CD14-positive monocyte (primary cell): ENCODE results near the gene DCLK1. TPM values are rescaled to one million over a fixed set of nuclear protein-coding genes. Genes with fewer than 3 reads are reported as not detected.

Source experiments
- DNase-seq, 3 donors: peaks; one replicate each; pipeline ENCODE4 v3.0.0-alpha.2; 2011 to 2022
- H2AFZ ChIP-seq: 2 replicates; pipeline ENCODE4 v1.6.0; 2012; ENCODE audit warnings: mild to moderate bottlenecking, low read depth, low read length, inconsistent platforms; ENCODE audit not compliant: insufficient read depth, poor library complexity, severe bottlenecking
- H3K27ac ChIP-seq, 2 donors: 1 replicate in 1 of 2; 2 replicates in 1 of 2; pipeline ENCODE4 v1.5.1; 2012 to 2013; ENCODE audit warnings: low read length in 2 of 2, control low read depth in 1 of 2, inconsistent platforms in 1 of 2, low read depth in 1 of 2, mild to moderate bottlenecking in 1 of 2
- H3K27me3 ChIP-seq, 2 donors: one replicate each; pipeline versions ENCODE4 v1.6.0 to v1.6.1; 2011 to 2013; ENCODE audit warnings: low read length in 2 of 2; ENCODE audit not compliant: control insufficient read depth in 2 of 2, insufficient read depth in 2 of 2
- H3K36me3 ChIP-seq, 2 donors: replicated peaks in 1 of 2; 1 replicate in 1 of 2; 2 replicates in 1 of 2; pipeline versions ENCODE4 v1.5.1 to v1.6.1; 2012 to 2013; ENCODE audit warnings: low read length in 2 of 2, control low read depth in 1 of 2, inconsistent platforms in 1 of 2, mild to moderate bottlenecking in 1 of 2; ENCODE audit not compliant: insufficient read depth in 2 of 2, control insufficient read depth in 1 of 2
- H3K4me1 ChIP-seq, 2 donors: 1 replicate in 1 of 2; 2 replicates in 1 of 2; pipeline versions ENCODE4 v1.5.1 to v1.6.1; 2012 to 2013; ENCODE audit warnings: low read length in 2 of 2, control low read depth in 1 of 2, inconsistent platforms in 1 of 2, mild to moderate bottlenecking in 1 of 2, moderate library complexity in 1 of 2; ENCODE audit not compliant: insufficient read depth in 2 of 2, control insufficient read depth in 1 of 2
- H3K4me2 ChIP-seq: replicated peaks from 2 replicates; pipeline ENCODE3; 2012; ENCODE audit warnings: low read length, moderate library complexity, mild to moderate bottlenecking; ENCODE audit not compliant: poor library complexity, severe bottlenecking; ENCODE audit errors: extremely low read depth
- H3K4me3 ChIP-seq, 3 experiments: fragments of 200-600 bp in 1 of 3; sonication (generic) in 1 of 3; replicated peaks in 1 of 3; 1 replicate in 2 of 3; 2 replicates in 1 of 3; pipeline ENCODE4 v1.5.1; 2011 to 2013; ENCODE audit warnings: low read length in 3 of 3, mild to moderate bottlenecking in 3 of 3, control low read depth in 2 of 3, low read depth in 2 of 3, inconsistent platforms in 1 of 3, moderate library complexity in 1 of 3
- H3K79me2 ChIP-seq: 2 replicates; pipeline ENCODE4 v1.6.0; 2012; ENCODE audit warnings: mild to moderate bottlenecking, control low read depth, inconsistent platforms, low read length, moderate library complexity; ENCODE audit not compliant: insufficient read depth
- H3K9ac ChIP-seq: 2 replicates; pipeline ENCODE4 v1.6.0; 2017; ENCODE audit warnings: low read length, mild to moderate bottlenecking; ENCODE audit not compliant: insufficient read depth, poor library complexity, severe bottlenecking
- H3K9me3 ChIP-seq, 2 donors: replicated peaks in 1 of 2; 1 replicate in 1 of 2; 2 replicates in 1 of 2; pipeline versions ENCODE4 v1.5.1 to v1.6.1; 2012 to 2013; ENCODE audit warnings: low read length in 2 of 2, control low read depth in 1 of 2; ENCODE audit not compliant: control insufficient read depth in 1 of 2, insufficient read depth in 1 of 2
- H4K20me1 ChIP-seq: 2 replicates; pipeline ENCODE4 v1.6.0; 2012; ENCODE audit warnings: mild to moderate bottlenecking, low read length, control low read depth, moderate library complexity; ENCODE audit not compliant: insufficient read depth
- H3K27ac Mint-ChIP-seq, 7 donors: one replicate each; pipeline ENCODE4 v1.8.0; 2020; ENCODE audit warnings: mild to moderate bottlenecking in 7 of 7, mixed read lengths in 7 of 7, moderate library complexity in 6 of 7, inconsistent platforms in 2 of 7
- H3K27me3 Mint-ChIP-seq, 3 donors: one replicate each; pipeline ENCODE4 v1.8.0; 2021 to 2022; ENCODE audit warnings: low read depth in 3 of 3, mild to moderate bottlenecking in 3 of 3, mixed read lengths in 3 of 3, moderate library complexity in 3 of 3, inconsistent platforms in 1 of 3
- H3K36me3 Mint-ChIP-seq, 2 donors: one replicate each; pipeline ENCODE4 v1.8.0; 2020; ENCODE audit warnings: mixed read lengths in 2 of 2, inconsistent platforms in 1 of 2, mild to moderate bottlenecking in 1 of 2
- H3K4me1 Mint-ChIP-seq: one replicate; pipeline ENCODE4 v1.8.0; 2020; ENCODE audit warnings: mild to moderate bottlenecking, mixed read lengths
- H3K4me3 Mint-ChIP-seq, 2 donors: one replicate each; pipeline ENCODE4 v1.8.0; 2020; ENCODE audit warnings: mild to moderate bottlenecking in 2 of 2, mixed read lengths in 2 of 2, moderate library complexity in 1 of 2
- H3K9me3 Mint-ChIP-seq, 7 donors: one replicate each; pipeline ENCODE4 v1.8.0; 2020 to 2022; ENCODE audit warnings: mixed read lengths in 7 of 7, mild to moderate bottlenecking in 6 of 7, moderate library complexity in 6 of 7, inconsistent platforms in 2 of 7
- CTCF ChIP-seq: fragments of 200-600 bp; IDR thresholded peaks from one replicate; pipeline ENCODE4 v1.8.0; 2022; ENCODE audit warnings: antibody characterized with exemption, mild to moderate bottlenecking
- whole genome bisulfite sequencing: methylation state at CpG from one replicate; pipeline ENCODE4 v1.1.5; 2013; ENCODE audit warnings: missing lambda C conversion rate; ENCODE audit not compliant: insufficient coverage; 5-methylcytosine and 5-hydroxymethylcytosine counted together
- intact Hi-C, 2 donors: fragments of 100-400 bp; cut with micrococcal nuclease; formaldehyde crosslinking; loops; one replicate each; pipeline versions ENCODE4 v1.15.0 to v1.15.1; 2023
- polyA plus RNA-seq, 3 donors: library from polyadenylated mRNA; depleted of rRNA in 1 of 3; unstranded in 2 of 3; stranded (reverse) in 1 of 3; fragments of 300-500 nt in 2 of 3; fragments of >200 nt in 1 of 3; fragmentation: Illumina TruSeq in 2 of 3; gene quantifications; 1 replicate in 2 of 3; 2 replicates in 1 of 3; pipeline ENCODE4 v1.2.3, GENCODE V29; 2012 to 2021

Gene DCLK1
- polyA plus RNA-seq, 3 donors = not detected

GRCh38 chr13:36101157-36101556, 30.0 kb downstream of the DCLK1 start:
- 82% methylated on average over 8 of the region's 9 CpGs for WGBS

GRCh38 chr13:36098080-36098479, 33.1 kb downstream of the DCLK1 start:
- peaks cover 0 to 3% (median 0%) of the 10 kb centered on the region in 7 donors for H3K9me3 Mint-ChIP-seq
- H3K27me3 ChIP-seq = no peaks in the 10 kb centered on the region
- H3K9me3 ChIP-seq = no peaks in the 10 kb centered on the region
- H3K4me1 ChIP-seq = no peaks in the 10 kb centered on the region
- 80% methylated on average over 3 of the region's 4 CpGs for WGBS
- no peak overlapping the region for H3K9ac ChIP-seq
- H3K4me1 Mint-ChIP-seq = no peaks in the 10 kb centered on the region
- no peak overlapping the region for H3K4me3 ChIP-seq
- H3K79me2 ChIP-seq = no peaks in the 10 kb centered on the region
- no peaks in the 10 kb centered on the region for H3K36me3 ChIP-seq
- intact Hi-C loops = no loop called here
- H3K27ac ChIP-seq = no peak overlapping the region
- H4K20me1 ChIP-seq = no peaks in the 10 kb centered on the region
- H3K4me3 Mint-ChIP-seq = no peak overlapping the region
- H3K4me2 ChIP-seq = no peak overlapping the region
- no peak for TF ChIP-seq CTCF
- no peaks in the 10 kb centered on the region for H3K27me3 Mint-ChIP-seq
- H3K36me3 Mint-ChIP-seq = no peaks in the 10 kb centered on the region
- DNase-seq = no peak
- no peak overlapping the region for H2AFZ ChIP-seq
- H3K27ac Mint-ChIP-seq = no peak overlapping the region

More at GRCh38 chr13:36101157-36101556, 30.0 kb downstream of the DCLK1 start:
- Histone ChIP-seq H3K4me2 (no peak overlapping the region), H3K79me2 (no peaks in the 10 kb centered on the region), H3K27me3 (no peaks in the 10 kb centered on the region), H3K9me3 (no peaks in the 10 kb centered on the region), H3K27ac (no peak overlapping the region), H3K36me3 (no peaks in the 10 kb centered on the region), H2AFZ (no peak overlapping the region), H4K20me1 (no peaks in the 10 kb centered on the region), H3K4me3 (no peak overlapping the region), H3K4me1 (no peaks in the 10 kb centered on the region), H3K9ac (no peak overlapping the region)
- Mint-ChIP-seq H3K36me3 (no peaks in the 10 kb centered on the region), H3K27me3 (peaks cover 0 to 2% (median 0%) of the 10 kb centered on the region in 3 donors), H3K9me3 (peaks cover 0 to 6% (median 1%) of the 10 kb centered on the region in 7 donors), H3K4me1 (no peaks in the 10 kb centered on the region), H3K4me3 (no peak overlapping the region), H3K27ac (no peak overlapping the region)
- no peak for DNase-seq
- intact Hi-C loops = no loop called here
- no peak for TF ChIP-seq CTCF
